ENCODE data around the gene CCDC7.
A peak's percentile ranks its signal among the peaks of the same experiment; 100 is the strongest.
"Not testable (repeated sequence)": the region's sequence is repeated elsewhere in the genome, so short reads cannot be mapped to it uniquely, and the experiment has no call there.

Gene CCDC7

DNA sequence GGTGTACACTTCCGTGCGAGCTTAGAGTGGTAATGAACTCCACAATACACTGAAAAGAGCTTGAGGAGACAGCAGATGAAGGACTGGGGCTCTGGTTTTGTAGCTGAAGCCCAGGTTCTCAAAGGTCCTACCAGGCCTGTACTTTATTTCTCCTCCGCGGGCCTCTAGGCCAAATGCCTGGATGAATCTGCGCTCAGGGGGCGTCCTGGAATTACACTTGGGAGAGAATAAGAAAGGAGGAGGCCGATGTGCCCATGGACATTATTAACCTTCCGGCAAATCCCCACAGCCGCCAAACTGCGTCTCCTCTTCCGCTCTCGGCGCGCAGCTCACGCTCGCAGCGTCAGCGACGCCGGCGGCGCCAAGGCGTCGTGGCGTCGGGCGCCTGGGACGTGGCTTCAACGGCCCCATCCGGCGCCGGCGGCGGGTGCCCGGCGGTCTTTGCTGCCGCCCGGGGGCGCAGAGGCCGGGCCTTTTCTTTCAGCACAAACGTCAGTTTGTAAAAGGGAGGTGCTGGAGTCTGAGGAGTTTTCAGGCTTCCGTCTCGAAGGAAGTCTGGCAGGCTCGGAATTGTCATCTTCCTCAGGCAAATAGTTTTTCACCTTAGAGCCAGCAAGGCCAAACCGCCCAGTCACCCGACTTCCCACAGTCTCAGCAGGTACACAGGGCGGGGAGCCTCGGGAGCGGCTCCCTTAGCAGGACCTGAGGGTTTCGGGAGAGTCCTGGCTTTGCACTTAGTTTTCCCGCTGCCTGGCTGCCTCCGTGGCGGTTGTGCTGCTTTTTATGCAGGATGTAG, at the start of gene CCDC7:
Gene CCDC7 (plus strand): TSS at position 401 of the 796 bp plus-strand sequence. CDS start 5,503 bp downstream, outside the sequence.
- DNase-seq (ENCODE audit: insufficient read length, low spot score) (peak; percentile 75), FAIRE-seq (peak; percentile 94)

DNA sequence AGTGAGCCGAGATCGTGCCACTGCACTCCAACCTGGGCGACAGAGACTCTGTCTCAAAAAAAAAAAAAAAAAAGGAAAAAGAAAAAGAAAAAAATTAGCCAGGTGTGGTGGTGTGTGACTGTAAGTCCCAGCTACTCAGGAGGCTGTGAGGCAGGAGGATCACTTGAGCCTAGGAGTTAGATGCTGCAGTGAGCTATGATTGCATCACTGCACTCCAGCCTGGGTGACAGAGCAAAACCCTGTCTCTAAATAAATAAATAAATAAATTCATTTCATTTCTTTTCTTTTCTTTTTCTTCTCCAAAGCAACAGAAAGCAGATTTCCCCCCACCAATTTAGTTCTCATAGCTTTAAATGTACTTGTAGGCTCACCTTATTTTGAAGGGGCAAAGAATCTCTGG, 48.8 kb upstream of the CCDC7 start:
- DNase-seq (ENCODE audit: insufficient read length, low spot score); FAIRE-seq: not testable (repeated sequence)

DNA sequence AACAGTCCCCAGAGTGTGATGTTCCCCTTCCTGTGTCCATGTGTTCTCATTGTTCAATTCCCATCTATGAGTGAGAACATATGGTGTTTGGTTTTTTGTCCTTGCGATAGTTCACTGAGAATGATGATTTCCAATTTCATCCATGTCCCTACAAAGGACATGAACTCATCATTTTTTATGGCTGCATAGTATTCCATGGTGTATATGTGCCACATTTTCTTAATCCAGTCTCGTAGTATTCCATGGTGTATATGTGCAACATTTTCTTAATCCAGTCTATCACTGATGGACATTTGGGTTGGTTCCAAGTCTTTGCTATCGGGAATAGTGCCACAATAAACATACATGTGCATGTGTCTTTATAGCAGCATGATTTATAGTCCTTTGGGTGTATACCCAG, 46.2 kb upstream of the CCDC7 start:
- not testable (repeated sequence) for FAIRE-seq; DNase-seq (ENCODE audit: insufficient read length, low spot score)

DNA sequence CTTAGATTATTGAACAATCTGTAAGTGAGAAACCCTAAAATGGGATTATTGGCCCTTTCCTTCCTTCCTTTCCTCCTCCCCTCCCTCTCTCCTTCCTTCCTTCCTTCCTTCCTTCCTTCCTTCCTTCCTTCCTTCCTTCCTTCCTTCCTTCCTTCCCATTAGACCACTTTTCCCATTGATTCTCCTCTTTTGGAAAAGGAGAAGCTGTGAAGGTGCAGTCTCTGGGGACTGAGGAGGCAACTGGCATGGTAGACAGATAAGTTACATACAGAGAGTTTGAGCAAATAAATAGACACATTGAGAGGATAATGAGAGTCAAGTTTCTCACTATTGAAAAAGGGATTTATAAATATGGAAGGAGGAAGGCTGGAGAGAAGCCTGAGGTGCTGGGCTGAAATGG, 45.0 kb upstream of the CCDC7 start:
- FAIRE-seq (no peak), DNase-seq (ENCODE audit: insufficient read length, low spot score) (no peak)

DNA sequence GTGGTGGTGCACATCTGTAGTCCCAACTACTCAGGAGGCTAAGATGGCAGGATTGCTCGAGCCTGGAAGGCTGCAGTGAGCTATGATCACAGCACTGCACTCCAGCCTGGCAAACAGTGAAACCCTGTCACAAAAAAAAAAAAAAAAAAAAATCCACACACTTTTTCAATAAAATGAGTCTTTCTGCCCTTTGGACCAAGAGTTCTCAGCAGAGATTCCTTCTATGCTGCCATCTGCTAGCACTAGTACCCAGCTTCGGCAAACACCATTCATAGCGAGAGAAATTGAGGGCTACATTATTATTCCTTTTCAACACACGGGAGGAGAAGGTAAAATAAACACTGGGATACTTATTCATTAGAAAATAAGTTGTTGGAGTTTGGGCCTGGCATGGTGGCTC, 43.4 kb upstream of the CCDC7 start:
- FAIRE-seq (no peak), DNase-seq (ENCODE audit: insufficient read length, low spot score) (no peak)

DNA sequence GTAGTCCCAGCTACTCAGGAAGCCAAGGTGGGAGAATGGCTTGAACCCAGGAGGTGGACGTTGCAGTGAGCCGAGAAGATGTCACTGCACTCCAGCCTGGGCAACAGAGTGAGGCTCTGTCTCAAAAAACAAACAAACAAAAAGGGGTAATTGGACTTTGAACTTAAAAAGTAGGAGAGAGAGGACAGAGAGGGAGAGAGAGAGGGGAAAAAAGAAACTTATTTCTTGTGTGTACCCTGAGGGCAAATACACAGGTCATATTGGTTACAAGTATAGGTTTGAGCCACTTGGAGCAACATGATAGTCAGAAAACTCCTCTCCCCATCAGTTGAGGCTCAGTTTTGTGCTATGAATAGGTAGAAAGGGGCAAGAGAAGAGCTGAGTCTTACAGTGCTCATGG, 42.8 kb upstream of the CCDC7 start:
- no peak for DNase-seq (ENCODE audit: insufficient read length, low spot score)
- no peak for FAIRE-seq

DNA sequence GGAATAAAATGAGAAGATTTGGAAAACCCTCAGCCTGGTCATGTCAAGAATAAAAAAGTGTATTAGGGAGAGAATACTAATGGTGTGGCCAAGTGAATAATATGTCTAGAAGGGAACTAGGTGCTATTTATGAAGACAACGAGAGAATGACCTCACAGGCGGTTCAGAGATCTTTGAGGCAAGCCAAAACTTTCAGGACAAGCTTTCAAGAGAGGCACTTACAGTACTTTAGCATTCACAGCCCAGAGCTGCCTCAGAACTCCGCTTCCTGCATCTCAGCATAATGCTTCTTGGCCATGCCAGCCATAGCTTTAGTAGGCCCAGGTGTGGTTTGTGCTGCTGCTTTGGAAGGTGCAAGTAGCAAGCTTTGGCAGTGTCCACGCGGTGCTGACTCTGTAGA, 37.2 kb upstream of the CCDC7 start:
- DNase-seq (ENCODE audit: insufficient read length, low spot score) (no peak), FAIRE-seq (no peak)

DNA sequence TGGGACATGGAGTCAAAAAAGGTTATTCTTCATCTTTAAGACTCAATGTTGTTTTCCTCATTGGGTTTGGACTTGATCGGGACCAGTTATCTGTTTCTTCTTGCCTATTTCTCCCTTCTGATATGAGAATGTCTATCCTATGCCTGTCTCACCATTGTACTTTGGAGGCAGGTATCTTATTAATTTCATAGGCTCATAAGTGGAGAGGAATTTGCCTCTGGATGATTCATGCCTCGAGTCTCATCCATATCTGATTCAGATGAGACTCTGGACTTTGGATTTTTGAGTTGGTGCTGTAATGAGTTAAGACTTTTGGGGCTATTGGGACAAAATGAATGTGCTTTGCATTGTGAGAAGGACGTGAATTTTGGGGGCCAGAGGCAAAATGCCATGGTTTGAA, 36.2 kb upstream of the CCDC7 start:
- DNase-seq (ENCODE audit: insufficient read length, low spot score), result no peak
- FAIRE-seq, result no peak

DNA sequence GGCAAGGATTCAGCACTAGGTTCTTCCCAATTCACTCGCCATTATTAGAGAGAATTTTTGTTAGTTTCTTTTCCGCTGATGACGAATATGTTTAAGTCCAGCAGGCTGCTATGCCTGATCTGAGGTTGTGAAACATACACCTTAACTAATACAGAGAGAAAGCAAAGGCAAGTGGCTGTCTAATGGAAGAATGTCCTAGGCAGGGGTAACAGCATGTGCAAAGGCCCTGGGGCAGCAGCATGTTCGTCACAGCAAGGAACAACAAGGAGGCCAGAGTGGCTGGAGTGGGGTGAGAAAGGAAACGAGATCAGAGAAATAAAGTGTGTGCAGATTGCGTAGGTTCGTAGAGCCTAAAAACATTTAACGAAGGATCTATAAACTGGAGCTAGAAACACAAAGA, 35.4 kb upstream of the CCDC7 start:
- FAIRE-seq (no peak), DNase-seq (ENCODE audit: insufficient read length, low spot score) (no peak)

DNA sequence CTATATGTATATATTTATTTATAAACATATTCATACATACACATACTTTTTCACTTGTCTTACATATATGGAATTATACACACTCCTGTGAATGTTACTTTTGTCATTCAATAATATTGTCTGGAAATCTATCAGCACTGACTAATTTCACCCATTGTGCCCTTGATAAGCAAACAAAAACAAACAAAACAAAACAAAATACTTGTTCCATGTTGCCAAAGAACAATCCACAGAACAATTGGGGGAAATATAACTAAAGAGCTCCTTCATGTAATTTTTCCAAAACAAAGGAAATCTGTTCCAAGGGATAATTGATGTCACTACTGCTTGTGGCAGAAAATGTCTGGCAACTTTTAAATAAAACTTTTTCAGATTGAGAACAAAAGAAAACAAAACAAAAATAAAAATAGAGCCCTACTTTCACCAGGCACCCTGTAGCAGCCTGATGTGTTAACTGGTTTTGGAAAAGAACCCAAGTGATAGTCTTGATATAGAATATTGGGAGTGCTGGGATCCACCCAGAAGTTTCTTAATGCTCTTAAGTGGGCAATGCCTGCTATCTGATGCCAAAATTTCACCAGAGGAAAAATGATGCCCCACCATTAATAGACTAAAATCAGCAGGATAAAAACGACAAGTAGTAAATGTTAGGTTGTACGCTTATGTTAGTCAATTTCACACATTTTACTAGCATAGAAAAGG, 34.0 kb upstream of the CCDC7 start:
- DNase-seq (ENCODE audit: insufficient read length, low spot score) (no peak), FAIRE-seq (no peak)

DNA sequence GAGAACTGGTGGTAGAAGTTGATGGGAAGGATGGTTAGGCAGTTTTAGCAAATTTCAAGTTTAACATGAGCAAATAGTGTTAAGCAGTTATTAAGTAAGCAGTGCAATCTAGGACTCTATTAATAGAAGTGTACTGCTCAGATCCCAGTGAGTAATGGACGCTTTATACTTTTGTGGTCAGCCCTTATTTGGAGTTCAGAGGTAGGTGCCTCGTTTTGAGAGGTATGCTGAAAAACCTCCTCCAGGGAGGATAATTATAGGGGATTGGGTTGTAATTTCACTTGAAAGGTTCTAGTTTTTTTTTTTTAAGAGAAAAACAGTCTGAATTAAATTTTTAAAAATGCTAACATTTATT, 33.5 kb upstream of the CCDC7 start:
- DNase-seq (ENCODE audit: insufficient read length, low spot score) (no peak), FAIRE-seq (no peak)

DNA sequence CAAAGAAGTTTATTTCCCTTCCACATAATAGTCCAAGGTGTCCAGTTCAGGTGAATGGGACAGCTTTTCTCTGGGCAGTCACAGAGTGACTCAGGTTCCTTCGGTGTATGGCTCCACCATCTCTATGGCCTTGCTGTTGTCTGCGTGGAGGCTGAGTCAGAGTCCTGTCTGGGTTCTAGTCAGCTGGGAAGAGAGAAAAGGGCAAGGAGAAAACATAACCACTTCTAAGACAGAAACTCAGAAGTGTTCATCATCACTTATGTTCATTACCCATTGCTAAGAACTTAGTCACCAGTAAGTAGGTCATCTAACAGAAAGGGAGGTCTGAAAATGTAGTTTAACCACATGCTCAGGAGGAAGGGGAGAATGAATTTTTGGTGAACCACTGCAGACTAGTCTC, 32.4 kb upstream of the CCDC7 start:
- peak; percentile 5 for DNase-seq (ENCODE audit: insufficient read length, low spot score)
- no peak for FAIRE-seq

DNA sequence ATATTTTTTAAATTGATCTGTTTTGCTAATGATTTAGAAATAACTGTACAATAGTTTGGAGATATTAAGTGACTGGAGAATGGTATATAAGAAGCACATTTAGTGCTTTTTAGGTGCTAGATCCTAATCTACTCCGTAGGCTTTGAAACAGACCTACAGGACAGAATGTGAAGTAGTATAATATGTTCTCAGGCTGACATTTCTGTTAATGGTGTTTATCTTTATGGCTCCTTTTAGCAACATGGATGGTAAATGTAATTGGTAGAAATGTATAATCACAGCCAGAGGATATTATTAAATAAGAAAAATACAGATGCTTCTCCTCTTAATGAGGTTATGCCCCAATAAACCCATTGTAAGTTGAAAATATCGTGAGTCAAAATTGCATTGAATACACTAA, 30.6 kb upstream of the CCDC7 start:
- no peak for DNase-seq (ENCODE audit: insufficient read length, low spot score)
- FAIRE-seq, result no peak

DNA sequence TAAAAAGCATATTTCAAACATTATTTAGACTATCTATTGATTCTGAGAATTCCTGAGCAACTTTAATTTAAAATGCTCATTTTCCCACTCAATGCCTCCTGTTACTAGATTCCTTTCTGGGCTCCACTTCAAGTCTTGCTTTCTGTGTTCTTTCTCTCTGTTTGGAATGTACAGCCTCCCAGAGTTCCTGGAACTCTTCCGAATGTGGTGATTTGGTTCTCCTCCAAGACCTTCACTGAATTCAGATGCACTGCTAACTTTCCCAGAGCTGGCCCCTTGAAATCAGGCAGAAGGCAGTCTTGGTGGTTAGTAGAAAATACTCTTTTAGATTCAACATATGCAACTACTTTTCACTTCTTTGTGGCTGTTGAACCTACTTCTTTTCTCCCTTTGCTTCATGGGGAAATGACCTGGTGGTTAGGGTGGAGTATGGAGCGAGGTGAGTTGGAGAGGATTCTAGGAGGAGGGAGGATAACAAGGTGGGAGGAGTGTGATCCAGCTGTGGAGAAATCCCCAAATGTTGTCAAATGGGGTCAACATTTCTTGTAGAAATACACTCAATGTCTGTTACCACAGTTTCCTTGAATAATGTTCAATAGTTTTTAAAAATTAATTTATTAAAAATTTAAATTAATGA, 27.9 kb upstream of the CCDC7 start:
- DNase-seq (ENCODE audit: insufficient read length, low spot score) (no peak), FAIRE-seq (no peak)

DNA sequence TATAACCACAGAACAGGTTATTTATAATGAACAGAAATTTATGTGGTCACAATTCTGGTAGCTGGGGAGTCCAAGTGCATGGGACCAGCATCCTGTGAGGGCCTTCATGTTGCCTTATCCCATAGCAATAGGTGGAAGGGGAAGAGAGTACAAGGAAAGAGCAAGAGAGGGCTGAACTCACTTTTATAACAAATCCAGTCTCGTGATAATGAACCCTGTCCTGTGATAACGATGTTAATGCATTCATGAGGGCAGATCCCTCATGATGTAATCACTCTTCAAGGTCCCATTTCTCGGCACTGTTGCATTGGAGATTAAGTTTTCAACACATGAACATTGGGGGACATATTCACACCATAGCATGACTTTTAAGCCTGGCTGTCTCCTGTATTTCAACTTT, 27.4 kb upstream of the CCDC7 start:
- DNase-seq (ENCODE audit: insufficient read length, low spot score) (no peak), FAIRE-seq (no peak)

DNA sequence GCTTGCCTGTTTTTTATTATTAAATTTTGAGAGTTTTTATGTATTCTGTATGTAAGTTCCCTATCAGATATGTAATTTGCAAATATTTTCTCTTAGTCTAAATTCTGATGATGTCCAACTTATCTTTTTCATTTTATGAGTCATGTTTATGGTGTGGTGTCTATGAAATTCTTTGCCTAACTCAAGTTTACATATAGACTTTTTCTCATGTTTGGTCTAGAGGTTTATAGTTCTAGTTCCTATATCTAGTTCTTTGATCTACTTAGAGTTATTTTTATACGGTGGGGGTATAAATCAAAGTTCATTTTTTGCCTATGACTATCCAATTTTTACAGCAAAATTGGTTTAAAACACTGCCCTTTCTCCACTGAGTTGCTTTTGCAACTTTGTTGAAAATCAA, 26.3 kb upstream of the CCDC7 start:
- FAIRE-seq (no peak), DNase-seq (ENCODE audit: insufficient read length, low spot score) (no peak)

DNA sequence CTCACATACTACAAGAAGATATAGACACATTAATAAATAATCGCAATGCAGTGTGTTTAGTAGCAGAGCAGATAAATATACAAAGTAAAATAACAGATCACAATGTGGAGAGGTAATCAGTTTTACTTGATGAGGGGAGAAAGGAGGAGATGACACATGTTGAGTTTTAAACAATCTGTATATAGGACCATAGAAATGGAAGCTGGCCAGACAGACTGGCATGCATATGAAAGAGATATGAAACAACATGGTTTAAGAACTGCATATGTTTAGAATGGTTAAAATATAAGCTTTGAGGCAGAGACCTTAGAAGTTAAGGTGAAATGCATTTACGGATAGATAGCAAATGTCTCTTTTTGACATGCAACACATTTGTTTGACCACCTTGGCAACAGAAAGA, 19.8 kb upstream of the CCDC7 start:
- DNase-seq (ENCODE audit: insufficient read length, low spot score) (no peak), FAIRE-seq (no peak)

DNA sequence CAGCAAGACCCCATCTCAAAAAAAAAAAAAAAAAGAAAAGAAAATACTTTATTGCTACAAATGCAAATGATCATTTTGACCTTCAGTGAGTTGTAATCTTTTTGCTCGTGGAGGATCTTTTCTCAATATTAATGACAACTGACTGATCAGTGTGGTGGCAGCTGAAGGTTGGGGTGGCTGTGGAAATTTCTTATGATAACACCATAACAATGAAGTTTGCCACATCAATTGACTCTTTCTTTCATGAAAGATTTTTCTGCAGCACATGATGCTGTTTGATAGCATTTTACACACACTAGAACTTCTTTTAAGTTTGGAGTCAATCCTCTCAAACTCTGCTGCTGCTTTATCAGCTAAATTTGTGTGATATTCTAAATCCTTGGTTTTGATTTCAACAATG, 12.4 kb upstream of the CCDC7 start:
- FAIRE-seq, result no peak
- DNase-seq (ENCODE audit: insufficient read length, low spot score), result no peak

DNA sequence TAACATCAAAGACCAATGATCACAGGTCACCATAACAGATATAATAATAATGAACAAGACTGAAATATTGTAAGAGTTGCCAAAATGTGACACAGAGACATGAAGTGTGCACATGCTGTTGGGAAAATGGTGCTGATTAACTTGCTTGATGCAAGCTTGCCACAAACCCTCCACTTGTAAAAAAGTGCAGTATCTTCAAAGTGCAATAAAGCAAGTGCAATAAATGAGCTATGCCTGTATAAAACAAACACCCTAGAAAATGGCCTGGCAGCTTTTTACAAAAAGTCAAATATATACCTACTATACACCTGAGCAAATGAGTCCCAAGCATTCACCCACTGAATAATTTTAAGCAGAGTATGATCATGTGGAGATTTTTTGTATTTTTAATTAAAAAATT, 9.7 kb upstream of the CCDC7 start:
- no peak for DNase-seq (ENCODE audit: insufficient read length, low spot score)

DNA sequence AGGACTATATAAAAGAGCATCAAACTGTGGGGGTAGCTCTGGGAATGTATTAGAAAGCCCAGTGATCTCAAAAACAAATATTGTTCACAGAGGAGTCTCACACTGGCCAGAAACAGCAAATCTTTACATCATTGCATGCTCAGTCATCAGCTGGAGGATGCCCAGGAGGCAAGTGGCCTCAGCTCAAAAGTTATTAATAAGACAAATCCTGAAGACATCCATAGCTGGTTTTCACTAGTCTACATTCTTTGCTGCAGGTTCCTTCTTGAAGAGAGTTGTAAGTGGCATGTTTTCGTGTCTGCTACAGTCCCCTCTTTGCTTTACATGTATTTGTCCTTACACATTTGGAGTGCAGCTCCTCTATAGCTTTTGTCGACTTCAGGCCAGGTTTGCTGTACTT, 8.6 kb upstream of the CCDC7 start:
- FAIRE-seq, result no peak
- DNase-seq (ENCODE audit: insufficient read length, low spot score), result no peak

More for the DNA sequence above, 9.7 kb upstream of the CCDC7 start:
- FAIRE-seq, result peak; percentile 26

DNA sequence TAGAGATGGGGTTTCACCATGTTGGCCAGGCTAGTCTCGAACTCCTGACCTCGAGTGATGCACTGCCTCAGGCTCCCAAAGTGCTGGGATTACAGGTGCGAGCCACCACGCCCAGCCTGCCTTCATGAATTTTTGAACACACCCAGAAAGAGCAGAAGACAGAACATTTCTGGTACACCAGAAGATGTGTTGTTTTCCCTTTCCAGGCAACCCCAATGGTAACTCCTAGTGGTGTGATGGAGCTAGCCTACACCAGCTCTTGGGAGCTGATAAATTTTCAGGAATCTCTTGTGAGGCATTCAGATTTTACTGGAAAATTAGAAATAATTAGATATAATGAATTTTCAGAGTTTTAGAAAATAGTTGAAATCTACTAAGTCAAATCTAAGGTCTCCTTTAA, 904 bp upstream of the CCDC7 start:
- FAIRE-seq, result no peak

More for the DNA sequence above, 904 bp upstream of the CCDC7 start:
- no peak for DNase-seq (ENCODE audit: insufficient read length, low spot score)

Measured in HTR-8/SVneo (cell line).